ENCODE data around the gene APOE. TPM values are rescaled to one million over a fixed set of nuclear protein-coding genes. Genes with fewer than 3 reads are reported as not detected.

Gene APOE
- total and polyA plus RNA-seq, 2 of the 8 experiments (the other 6 are each of a cell fraction or from before 2014, with no cell fraction given), result 629 to 1,258 TPM

- TF ChIP-seq SAP30 (IDR thresholded peaks at IDR 0.05; ENCODE audit: insufficient read depth, insufficient replicate concordance, low read length) (no peak), SP1 (IDR thresholded peaks at IDR 0.05; ENCODE audit: low read depth, low read length) (no peak), KDM5A (IDR thresholded peaks at IDR 0.05; ENCODE audit: low read length) (no peak), EP300 (IDR thresholded peaks at IDR 0.05; ENCODE audit: borderline replicate concordance in 1 of 2, low read depth in 2 of 2, low read length in 2 of 2) (no peak), SUZ12 (IDR thresholded peaks at IDR 0.05; ENCODE audit: low read length) (no peak), MAFK (IDR thresholded peaks at IDR 0.05; ENCODE audit: low read depth, low read length) (no peak)
These were observed 41.5 kb downstream of the APOE start (continued) for GRCh38 chr19:44947041-44947581.

All from H1 (cell line).